Measurements from ENCODE around the gene ZBP1.

Gene ZBP1

DNA sequence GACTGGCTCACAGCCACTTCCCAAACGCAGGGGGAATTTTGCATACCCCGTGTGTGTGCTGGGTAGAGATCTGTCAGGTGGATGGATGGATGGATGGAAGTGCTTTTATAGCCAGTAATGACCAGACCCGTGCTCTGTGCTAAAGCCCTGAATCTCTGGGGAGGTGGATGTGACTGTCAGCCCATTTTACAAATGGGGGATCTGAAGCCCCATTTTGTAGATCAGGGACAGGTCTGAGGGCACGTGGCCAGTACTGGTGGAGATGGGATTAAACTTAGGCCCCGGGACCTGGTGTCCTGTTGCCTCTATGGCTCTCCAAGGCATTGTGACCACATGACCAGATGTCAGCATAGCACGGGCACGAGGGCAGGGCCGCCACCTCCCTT lies 38.2 kb upstream of the ZBP1 start:
- no peak for DNase-seq (ENCODE audit: low read depth)

DNA sequence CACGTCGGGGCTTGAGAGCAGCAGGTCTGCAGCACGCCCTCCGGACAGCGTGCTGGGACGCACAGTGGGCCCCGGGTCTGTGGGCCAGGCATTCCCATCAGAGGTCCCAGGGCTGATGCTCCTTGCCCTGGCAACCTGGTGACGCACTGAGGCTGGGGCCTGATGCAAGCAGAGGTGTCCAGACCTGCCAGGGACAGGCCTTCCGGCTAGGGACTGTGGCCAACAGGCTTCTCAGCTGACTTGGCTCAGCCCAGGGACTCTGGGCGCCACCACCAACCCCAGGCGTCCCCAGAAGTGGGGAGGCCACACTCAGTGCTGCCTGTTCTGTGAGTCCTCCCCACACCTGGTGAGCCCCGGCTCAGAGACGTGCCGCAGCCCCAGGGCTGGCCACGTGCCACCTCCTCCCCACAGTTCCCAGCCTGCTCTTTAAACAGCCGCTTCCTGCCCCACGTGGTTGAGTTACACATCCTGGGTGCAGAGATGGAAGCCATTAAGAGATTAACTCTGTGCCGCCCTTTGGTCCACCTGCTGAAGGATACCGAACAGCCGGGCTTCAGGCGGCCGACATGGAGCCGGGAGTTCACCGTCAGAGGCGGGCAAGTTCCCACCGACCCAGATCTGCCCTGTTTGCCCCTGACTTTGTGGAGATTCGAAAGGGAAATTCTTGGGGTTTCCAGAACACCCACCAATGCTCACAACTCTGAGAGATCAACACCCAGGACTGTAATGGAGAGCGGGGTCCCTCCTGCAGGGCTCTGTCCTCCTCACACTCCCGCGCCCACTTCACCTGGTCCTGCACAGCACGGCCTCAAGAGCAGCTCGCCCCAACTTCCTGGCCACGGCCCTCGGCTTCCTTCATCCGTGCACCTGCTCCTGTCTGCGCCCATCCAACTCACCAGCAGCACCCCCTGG lies 37.6 kb upstream of the ZBP1 start:
- no peak for DNase-seq (ENCODE audit: low read depth)

GRCh38 chr20:57656821-57657534 lies 36.8 kb upstream of the ZBP1 start:
- DNase-seq (ENCODE audit: low read depth), result no peak

DNA sequence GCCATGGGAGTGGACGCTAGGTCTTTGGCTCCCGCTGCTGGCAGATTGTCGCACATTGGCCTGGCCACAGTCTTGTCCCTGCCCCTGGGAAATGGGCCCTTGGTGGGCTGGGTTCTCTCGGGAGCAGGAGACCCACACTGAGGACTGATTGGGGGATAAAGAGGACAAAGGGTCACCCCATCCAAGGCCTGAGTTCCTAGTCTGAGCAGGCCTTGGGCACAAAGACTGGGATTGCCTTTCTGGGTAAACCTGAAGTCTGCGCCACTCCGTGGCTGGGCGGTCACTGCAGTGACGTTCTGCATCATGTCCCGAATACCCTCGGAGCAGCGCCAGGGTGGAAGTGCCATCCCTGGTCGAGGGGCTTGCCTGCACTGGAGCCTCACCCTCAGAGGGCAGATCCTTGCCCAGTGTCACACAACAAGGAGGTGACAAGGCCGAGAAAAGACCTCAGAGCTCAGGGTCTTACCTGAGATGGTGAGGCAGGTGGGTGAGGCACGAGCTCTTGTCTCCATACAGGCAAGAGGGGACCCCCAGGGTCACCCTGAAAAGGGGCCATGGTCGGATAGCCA lies 36.1 kb upstream of the ZBP1 start:
- no peak for DNase-seq (ENCODE audit: low read depth)

DNA sequence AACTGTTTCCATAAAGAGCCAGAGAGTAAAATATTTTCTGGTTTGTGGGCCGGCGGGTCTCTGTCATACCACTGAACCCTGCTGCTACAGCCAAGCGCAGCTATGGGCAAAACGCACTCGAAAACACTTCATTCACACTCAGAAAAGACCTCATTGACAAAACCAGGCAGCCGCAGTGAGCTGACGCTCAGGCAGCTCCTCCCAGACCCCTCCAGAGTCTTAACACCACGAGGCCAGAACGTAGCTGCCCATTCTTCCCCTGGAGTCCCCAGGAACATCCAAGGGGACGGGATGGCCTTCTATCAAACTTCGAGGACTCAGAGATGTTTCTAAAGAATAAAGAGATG lies 35.6 kb upstream of the ZBP1 start:
- DNase-seq (ENCODE audit: low read depth), result no peak

- DNase-seq (ENCODE audit: low read depth), result no peak
Observed at GRCh38 chr20:57654998-57655808, 35.0 kb upstream of the ZBP1 start.

DNA sequence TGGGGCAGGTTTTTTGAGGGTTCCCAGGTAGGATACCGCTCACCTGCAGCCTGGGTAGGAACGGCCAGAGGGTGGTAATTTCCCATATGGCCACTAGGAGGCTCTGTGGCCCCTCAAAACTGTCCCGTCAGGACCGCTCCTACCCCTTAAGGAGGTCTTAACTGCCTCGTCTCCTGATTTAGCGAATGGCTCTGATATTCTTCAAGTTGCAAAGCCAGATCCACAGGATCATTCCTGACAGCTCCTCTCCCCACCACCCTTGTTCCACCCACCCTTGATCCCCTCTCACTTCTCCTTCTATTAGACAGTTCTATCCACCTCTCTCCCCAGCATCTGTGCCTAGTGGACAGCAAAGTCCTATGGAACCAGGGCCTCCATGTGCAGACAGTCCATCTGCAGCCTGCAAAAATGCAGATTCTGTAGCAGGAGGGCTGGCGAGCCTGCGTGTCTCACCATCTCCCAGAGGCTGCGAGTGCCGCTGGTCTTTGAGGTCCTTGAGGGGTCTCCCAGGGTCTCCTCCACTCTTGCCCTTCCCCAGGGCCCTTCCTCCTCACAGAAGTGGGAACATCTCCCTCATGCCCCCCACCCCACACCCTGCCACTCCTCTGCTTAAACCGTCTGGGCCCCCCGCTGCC lies 34.3 kb upstream of the ZBP1 start:
- DNase-seq (ENCODE audit: low read depth), result peak; percentile 17

- DNase-seq (ENCODE audit: low read depth), result no peak
Observed at GRCh38 chr20:57653910-57654309, 33.7 kb upstream of the ZBP1 start.

DNA sequence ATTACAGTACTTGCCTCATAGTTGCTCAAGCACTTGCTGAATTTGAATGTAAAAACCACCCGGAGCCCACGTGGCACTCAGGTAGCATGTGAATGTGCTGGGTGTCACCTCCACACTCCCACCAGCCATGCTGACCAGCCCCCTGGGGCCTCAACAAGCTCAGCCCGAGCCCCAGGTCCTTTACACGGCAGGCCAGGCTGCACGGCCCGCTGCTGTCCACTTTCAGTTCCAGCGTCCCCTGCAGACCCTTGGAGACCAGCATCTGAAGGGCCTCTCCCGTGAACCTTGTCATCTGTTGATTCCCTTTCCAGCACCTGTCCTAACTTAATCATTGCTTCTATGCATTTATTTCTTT lies 33.3 kb upstream of the ZBP1 start:
- no peak for DNase-seq (ENCODE audit: low read depth)

DNA sequence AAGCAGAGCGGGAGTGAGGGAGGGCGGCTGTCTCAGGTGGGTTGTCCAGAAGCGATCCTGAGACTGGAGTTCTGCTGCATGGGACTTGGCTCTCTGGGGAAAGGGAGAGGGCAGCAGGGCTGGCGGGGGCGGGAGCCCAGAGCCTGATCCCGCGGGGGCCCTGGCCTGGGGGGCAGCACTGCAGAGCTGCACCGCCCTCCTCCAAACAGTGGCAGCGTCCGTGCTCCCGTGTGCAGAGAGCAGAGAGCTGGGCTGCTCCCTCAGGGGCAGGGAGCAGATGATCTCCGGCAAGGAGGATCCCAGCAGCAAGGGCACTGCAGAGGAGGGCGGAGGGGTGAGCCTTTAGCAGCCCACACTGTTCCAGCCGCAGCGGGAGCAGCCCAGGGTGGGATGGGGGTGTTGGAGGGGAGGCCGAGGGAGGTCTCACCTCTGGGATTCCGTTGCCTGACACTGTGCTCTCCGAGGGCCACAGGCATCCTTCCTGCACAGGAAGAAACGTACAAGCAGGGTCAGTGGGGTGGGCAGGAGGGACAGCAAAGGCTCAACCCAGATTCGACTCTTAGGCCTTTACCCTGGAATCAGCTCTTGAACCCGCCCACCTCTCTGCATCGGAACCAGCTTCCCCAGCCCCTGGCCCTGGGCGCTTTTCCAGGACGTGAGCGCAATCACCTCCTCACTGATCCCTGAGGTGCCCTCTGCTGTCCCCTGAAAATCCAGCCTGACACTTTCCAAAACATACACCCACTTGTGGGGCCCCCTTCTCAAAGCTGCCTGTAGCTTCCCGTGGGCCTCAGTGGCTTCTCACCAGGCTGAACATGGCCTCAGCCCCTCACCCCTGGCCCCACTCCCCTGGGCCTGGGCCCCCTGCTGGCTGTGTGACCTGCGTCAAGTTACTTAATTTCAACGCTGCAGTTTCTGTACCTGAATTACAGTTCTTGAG lies 32.6 kb upstream of the ZBP1 start:
- no peak for DNase-seq (ENCODE audit: low read depth)

GRCh38 chr20:57651881-57652605 lies 31.8 kb upstream of the ZBP1 start:
- no peak for DNase-seq (ENCODE audit: low read depth)

- DNase-seq (ENCODE audit: low read depth), result no peak
Observed at GRCh38 chr20:57650756-57651483, 30.7 kb upstream of the ZBP1 start.

- no peak for DNase-seq (ENCODE audit: low read depth)
Observed at GRCh38 chr20:57650266-57650665, 30.0 kb upstream of the ZBP1 start.

- DNase-seq (ENCODE audit: low read depth), result no peak
Observed at GRCh38 chr20:57649617-57650015, 29.4 kb upstream of the ZBP1 start.

GRCh38 chr20:57648878-57649616 lies 28.8 kb upstream of the ZBP1 start:
- no peak for DNase-seq (ENCODE audit: low read depth)

DNA sequence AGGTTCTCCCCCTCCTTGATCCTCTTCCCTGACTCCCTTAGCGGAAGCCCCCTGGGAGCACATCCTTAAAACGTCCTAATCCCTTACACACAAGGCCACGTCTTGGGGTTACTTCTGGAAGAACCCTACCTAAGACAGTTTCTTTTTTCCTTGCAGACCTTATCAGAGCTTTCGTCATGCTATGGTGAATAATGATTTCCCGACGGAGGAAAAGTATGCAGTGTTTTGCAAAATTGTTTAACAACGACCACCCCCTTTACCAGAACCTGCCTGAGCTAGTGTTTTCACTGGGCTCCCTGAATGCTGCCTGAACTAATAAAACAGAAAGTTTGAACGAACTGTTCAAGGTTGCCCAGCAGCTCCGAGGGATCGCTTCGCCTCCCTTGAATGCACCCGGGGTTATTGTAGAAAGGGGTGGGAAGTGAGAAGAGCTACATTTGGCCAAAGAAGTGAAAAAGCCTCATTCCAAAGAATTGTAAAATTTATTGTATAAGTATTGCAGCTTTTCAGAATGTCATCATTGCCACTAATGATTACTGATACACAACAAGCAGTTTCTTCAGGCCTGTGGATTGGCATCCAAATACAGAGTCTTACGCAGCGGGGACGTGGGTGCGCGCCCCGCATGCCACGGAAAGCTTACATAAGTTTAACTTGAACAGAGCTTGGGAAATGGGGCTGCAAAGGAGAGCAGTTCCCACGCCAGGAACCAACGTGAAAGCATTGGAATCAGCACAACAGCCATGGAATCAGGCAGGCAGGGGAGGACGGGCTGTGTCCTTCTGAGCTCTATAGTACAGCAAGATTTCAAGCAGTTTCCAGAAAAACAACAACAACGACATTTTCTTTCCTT lies 27.9 kb upstream of the ZBP1 start:
- DNase-seq (ENCODE audit: low read depth), result no peak

GRCh38 chr20:57647006-57647932 lies 27.0 kb upstream of the ZBP1 start:
- no peak for DNase-seq (ENCODE audit: low read depth)

All from GM04504 (cell line).